Activated CD4-positive, alpha-beta memory T cell treated with anti-CD3 and anti-CD28 coated beads, Interleukin-2, amount 10 ng/mL, durations not matched to agents 7 days and 5 days (primary cell): ENCODE data around the gene BTBD19. TPM values are rescaled to one million over a fixed set of nuclear protein-coding genes. Genes with fewer than 3 reads are reported as not detected.

Source experiments
- CTCF ChIA-PET: fragments of 350-600 bp; sonication (Branson Sonifier 250); formaldehyde crosslinking; loops from one replicate; lab custom pipeline; 2021; ENCODE audit warnings: antibody characterized with exemption, inconsistent platforms; lab: Charles Lee
- POLR2A ChIA-PET: fragments of 350-600 bp; sonication (Branson Sonifier 250); formaldehyde crosslinking; loops from one replicate; lab custom pipeline; 2021; ENCODE audit warnings: antibody characterized with exemption; lab: Charles Lee
- DNase-seq: peaks from one replicate; pipeline ENCODE4 v3.0.0-alpha.2; 2020
- H3K27ac Mint-ChIP-seq: one replicate; pipeline ENCODE4 v1.8.0; 2021; ENCODE audit warnings: mild to moderate bottlenecking, mixed read lengths
- H3K27me3 Mint-ChIP-seq: one replicate; pipeline ENCODE4 v1.8.0; 2021; ENCODE audit warnings: mixed read lengths
- H3K36me3 Mint-ChIP-seq: one replicate; pipeline ENCODE4 v1.8.0; 2021; ENCODE audit warnings: low read depth, mixed read lengths
- H3K4me1 Mint-ChIP-seq: one replicate; pipeline ENCODE4 v1.8.0; 2021; ENCODE audit warnings: mixed read lengths
- H3K4me3 Mint-ChIP-seq: one replicate; pipeline ENCODE4 v1.8.0; 2021; ENCODE audit warnings: mild to moderate bottlenecking, mixed read lengths
- H3K9me3 Mint-ChIP-seq: one replicate; pipeline ENCODE4 v1.8.0; 2021; ENCODE audit warnings: mixed read lengths
- total RNA-seq, 2 experiments: library from RNA; stranded (reverse); gene quantifications; one replicate each; pipeline ENCODE4 v1.2.3, GENCODE V29; 2021

BTBD19 gene
- total RNA-seq, 2 experiments from 2014 or later: 8.4 to 8.7 TPM

GRCh38 chr1:44854970-44855369 is 46.6 kb downstream of the BTBD19 start:
- Mint-ChIP-seq H3K27me3 (no peaks in the 10 kb centered on the region), H3K4me1 (no peaks in the 10 kb centered on the region), H3K9me3 (no peaks in the 10 kb centered on the region), H3K36me3 (peaks cover 17% of the 10 kb centered on the region), H3K4me3 (no peak overlapping the region), H3K27ac (no peak overlapping the region)
- POLR2A ChIA-PET: no interaction called here
- CTCF ChIA-PET: no interaction called here
- DNase-seq: no peak

- Mint-ChIP-seq H3K4me1 (no peaks in the 10 kb centered on the region), H3K36me3 (peaks cover 17% of the 10 kb centered on the region), H3K27ac (no peak overlapping the region), H3K4me3 (no peak overlapping the region), H3K9me3 (no peaks in the 10 kb centered on the region), H3K27me3 (no peaks in the 10 kb centered on the region)
- POLR2A ChIA-PET: no interaction called here
- CTCF ChIA-PET: interaction anchor here (0.7 kb wide), 1 partner anchor 894 kb away, joined by 3 read pairs; no protein-coding TSS in a partner anchor
- DNase-seq: no peak
Measured at GRCh38 chr1:44855742-44856141, 47.4 kb downstream of the BTBD19 start.

- no peak overlapping the region for H3K4me3 Mint-ChIP-seq
- no peaks in the 10 kb centered on the region for H3K4me1 Mint-ChIP-seq
- no peaks in the 10 kb centered on the region for H3K9me3 Mint-ChIP-seq
- CTCF ChIA-PET: no interaction called here
- no peak for DNase-seq
- H3K36me3 Mint-ChIP-seq: peaks cover 17% of the 10 kb centered on the region
- no peak overlapping the region for H3K27ac Mint-ChIP-seq
- POLR2A ChIA-PET: no interaction called here
- H3K27me3 Mint-ChIP-seq: no peaks in the 10 kb centered on the region
Measured at GRCh38 chr1:44857446-44857845, 49.1 kb downstream of the BTBD19 start.

GRCh38 chr1:44860331-44860730 is 52.0 kb downstream of the BTBD19 start:
- no peak for DNase-seq
- H3K4me3 Mint-ChIP-seq: no peak overlapping the region
- POLR2A ChIA-PET: no interaction called here
- H3K27me3 Mint-ChIP-seq: no peaks in the 10 kb centered on the region
- H3K4me1 Mint-ChIP-seq: no peaks in the 10 kb centered on the region
- CTCF ChIA-PET: no interaction called here
- H3K27ac Mint-ChIP-seq: no peak overlapping the region
- H3K9me3 Mint-ChIP-seq: no peaks in the 10 kb centered on the region
- H3K36me3 Mint-ChIP-seq: peaks cover 11% of the 10 kb centered on the region

GRCh38 chr1:44860891-44861425 is 52.6 kb downstream of the BTBD19 start:
- Mint-ChIP-seq H3K9me3 (no peaks in the 10 kb centered on the region), H3K4me1 (no peaks in the 10 kb centered on the region), H3K27me3 (no peaks in the 10 kb centered on the region), H3K27ac (no peak overlapping the region), H3K36me3 (peaks cover 7% of the 10 kb centered on the region), H3K4me3 (no peak overlapping the region)
- no peak for DNase-seq
- POLR2A ChIA-PET: interaction anchor here (1.3 kb wide), 1 partner anchor 42 kb away, joined by 3 read pairs; no protein-coding TSS in a partner anchor
- CTCF ChIA-PET: no interaction called here

GRCh38 chr1:44862829-44863401 is 54.6 kb downstream of the BTBD19 start:
- Mint-ChIP-seq H3K4me1 (no peaks in the 10 kb centered on the region), H3K27me3 (no peaks in the 10 kb centered on the region), H3K9me3 (no peaks in the 10 kb centered on the region), H3K27ac (no peak overlapping the region), H3K36me3 (peaks cover 7% of the 10 kb centered on the region), H3K4me3 (no peak overlapping the region)
- DNase-seq: no peak
- ChIA-PET POLR2A (no interaction called here), CTCF (no interaction called here)

Other genes starting within 250 kb of the BTBD19 start
- gene TMEM53, start 134.0 kb upstream of the BTBD19 start, total RNA-seq: 1 to 10 TPM; 4.3 to 5.6 TPM
- 10 to 100 TPM; 20.8 to 21.2 TPM for gene ARMH1, start 133.8 kb upstream of the BTBD19 start, total RNA-seq
- not detected for gene RNU5D-1, start 77.4 kb upstream of the BTBD19 start, total RNA-seq
- 100 to 1,000 TPM; 105 to 106 TPM for gene KIF2C, start 68.7 kb upstream of the BTBD19 start, total RNA-seq
- gene RPS8, start 33.0 kb upstream of the BTBD19 start, total RNA-seq: 1,000 to 10,000 TPM; 1,610 to 1,658 TPM
- 1 to 10 TPM; 1.0 to 1.3 TPM for gene BEST4, start 20.4 kb upstream of the BTBD19 start, total RNA-seq
- gene PLK3, start 8.1 kb upstream of the BTBD19 start, total RNA-seq: 10 to 100 TPM; 62.8 to 63.5 TPM
- 1 to 10 TPM; 1.9 to 2.2 TPM for gene DYNLT4, start 1.2 kb upstream of the BTBD19 start, total RNA-seq
- gene PTCH2, start 34.7 kb downstream of the BTBD19 start, total RNA-seq: 1 to 10 TPM in 1 of 2 experiments, under 1 TPM in 1; 0.58 to 1.0 TPM
- 10 to 100 TPM; 18.2 to 18.5 TPM for gene EIF2B3, start 178.1 kb downstream of the BTBD19 start, total RNA-seq
- gene HECTD3, start 202.8 kb downstream of the BTBD19 start, total RNA-seq: 10 to 100 TPM; 40.3 to 43.5 TPM
- 10 to 100 TPM; 67.1 to 74.9 TPM for gene UROD, start 203.7 kb downstream of the BTBD19 start, total RNA-seq